GM19099 (cell line): Measurements from ENCODE around the gene IKZF1.
A peak's percentile ranks its signal among the peaks of the same experiment; 100 is the strongest.

ENCODE experiments used
- POLR2A ChIP-seq: IDR thresholded peaks from 3 replicates; pipeline ENCODE4 v1.6.1; 2011; ENCODE audit warnings: low read depth; ENCODE audit not compliant: insufficient read length; ENCODE audit errors: extremely low read depth

The IKZF1 gene

GRCh38 chr7:50304129-50304910 is at the start of gene IKZF1:
Gene IKZF1 (plus strand): TSS chr7:50304716. CDS start chr7:50319062, 14,346 bp downstream.
- no peak for TF ChIP-seq POLR2A

GRCh38 chr7:50261593-50261992 is 42.9 kb upstream of the IKZF1 start:
- TF ChIP-seq POLR2A, result no peak

DNA sequence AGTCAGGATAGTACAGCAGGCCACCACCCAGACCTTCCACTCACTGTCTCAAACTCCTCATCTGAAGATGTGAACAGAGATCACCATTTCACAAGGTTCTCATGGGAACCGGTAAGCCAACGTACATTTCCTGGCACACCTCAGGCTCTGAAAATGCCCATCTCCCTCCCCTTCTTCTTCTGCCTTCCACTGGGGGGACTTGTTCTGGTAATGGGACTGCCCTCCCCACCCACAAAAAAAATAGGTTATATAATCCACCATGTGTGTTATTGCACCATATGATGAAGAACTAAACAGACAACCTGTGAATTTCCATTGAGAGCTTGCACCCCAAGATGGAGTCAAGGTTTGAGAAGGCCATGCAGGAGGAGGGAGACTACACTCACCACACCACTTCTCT is 42.1 kb upstream of the IKZF1 start:
- TF ChIP-seq POLR2A, result no peak

DNA sequence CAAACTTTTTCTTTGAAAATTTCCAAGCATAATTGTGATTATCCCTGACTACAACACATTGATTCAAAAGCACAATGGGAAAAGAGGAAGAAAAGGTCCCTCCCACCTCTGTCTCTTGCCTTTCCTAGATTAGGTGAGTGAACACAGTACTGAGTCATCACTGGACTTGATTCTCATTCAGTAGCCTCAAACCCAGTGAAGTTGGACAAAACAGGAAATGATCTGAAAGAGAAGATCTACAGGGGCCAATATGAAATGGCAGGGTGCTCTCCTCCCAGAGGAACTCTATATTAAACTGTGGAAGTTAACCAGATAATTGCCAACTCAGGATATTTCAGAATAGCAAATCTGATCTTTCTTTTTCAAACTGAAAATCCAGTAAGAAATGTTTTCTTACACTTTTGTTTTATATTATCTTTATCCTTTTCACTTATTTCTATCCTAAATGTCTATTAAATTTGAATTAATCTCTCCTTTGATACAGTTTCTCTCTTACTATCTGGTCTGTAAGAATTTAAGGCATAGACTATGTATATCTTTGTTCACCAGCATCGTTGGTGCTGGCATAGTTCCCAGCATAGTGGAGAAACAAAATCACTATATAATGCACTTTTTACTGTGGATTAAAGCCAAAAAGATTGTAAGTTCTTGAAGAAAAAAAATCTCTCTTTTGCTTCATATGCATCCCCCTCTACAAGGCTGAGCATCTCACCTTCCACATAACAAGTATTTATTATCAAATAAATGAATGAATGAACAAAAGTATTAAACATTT is 41.4 kb upstream of the IKZF1 start:
- TF ChIP-seq POLR2A, result no peak

DNA sequence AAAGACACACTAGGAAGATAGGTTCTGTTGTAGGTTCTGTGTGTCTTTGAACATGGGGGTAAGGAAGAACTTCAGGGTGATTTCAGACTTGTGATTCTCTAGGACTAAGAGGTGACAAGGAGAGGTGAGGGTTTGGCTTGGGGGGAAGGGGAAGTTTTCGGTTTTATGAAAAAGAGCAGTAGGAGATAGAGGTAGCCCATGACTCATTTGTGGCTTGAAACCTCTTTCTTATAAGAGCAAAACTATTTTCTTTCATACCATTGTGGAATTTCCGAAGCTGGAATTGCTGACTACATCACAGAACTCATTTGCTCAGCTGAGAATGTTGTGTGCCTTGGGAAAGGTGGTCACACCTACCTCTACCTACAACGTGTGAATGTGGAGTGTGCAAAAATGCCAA is 39.6 kb upstream of the IKZF1 start:
- no peak for TF ChIP-seq POLR2A

DNA sequence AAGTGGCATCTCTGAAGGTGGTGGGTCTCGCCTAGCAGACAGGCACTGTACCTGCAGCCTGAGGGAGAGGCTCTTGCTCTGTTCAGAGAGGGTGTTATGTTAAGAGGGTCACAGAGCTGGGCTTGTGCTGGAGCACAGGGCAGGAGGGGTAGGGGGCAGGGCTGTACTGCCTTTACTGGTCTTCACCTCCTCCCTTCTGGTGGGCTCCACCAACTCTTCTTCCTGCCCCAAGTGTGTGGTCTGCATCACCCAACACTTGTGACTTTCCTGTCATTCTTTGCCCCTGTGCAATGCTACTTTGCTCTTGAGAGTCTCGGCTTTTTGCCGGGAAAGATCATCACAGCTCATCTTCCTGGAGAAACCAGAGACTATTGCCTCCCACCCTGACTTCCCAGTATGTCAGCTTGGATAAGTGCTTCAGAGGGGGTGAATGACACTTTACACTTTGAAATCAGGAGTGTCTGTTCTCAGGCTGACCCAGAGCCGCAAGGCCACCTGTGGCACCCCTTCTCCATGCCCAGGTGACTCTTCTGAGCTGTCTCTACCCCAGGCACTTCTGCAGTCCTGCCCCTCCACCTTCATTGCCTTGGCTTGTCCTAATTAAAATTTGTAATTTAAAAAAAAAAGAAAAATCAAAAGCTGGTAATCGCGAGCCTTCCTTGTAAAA is 38.4 kb upstream of the IKZF1 start:
- TF ChIP-seq POLR2A, result no peak

DNA sequence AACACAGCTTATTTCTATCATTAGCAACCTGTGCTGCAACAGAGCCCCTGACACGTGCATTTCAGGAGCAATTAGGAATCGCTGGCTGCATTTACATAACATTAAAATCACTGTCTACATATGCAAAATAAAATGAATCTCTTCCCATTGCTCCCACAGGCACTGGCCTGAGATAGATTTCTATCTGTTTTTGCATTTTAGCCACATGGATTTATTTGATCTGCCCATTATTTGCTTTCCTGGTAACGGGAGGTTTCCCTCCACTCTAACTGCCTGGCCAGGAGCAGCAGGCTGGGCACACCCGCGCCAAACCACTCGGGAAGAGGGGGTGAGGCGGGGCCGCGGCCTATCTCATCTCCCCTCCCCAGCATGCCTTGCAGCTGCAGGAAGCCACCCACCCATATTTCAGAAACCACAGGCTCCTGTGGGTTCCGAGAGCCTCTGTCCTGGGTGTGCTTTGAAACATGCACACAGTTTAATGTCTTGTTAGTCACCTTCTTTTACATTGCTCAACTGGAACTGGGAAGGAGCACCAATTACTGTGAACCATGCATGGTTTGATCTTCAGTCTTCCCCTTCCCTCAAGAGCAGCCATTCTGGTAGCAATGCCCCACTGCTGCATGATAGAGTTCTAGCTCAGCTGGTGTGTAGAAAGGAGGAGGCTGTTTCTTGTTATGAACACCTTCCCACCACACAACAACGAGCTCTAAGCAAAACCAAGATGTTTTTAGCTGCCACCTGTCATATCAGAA is 37.7 kb upstream of the IKZF1 start:
- peak; percentile 37 for TF ChIP-seq POLR2A

DNA sequence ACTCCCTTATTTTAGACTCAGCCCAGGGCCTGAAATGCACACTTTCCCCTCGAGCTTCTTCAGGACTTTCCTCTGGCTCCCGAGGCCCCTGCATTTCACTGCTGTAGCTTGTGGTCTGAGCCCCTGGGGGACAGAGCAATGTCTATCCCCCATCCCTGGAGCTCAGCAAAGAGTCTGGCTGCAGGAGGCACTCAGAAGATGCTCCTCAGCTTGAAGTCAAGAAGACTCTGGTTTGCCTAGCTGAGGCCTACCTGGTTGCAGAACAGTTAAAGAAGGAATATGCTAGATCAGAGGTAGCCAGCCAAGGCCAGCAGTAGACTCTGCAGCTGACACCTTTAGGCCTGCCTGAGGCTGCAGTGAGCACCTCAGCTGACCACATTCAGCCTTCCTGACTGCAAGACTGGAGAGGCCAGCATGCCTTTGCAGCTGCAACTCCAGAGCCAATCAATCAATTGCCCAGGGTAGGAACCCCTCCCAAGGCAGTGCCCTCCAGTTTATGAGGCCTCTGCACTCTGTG is 36.9 kb upstream of the IKZF1 start:
- no peak for TF ChIP-seq POLR2A

DNA sequence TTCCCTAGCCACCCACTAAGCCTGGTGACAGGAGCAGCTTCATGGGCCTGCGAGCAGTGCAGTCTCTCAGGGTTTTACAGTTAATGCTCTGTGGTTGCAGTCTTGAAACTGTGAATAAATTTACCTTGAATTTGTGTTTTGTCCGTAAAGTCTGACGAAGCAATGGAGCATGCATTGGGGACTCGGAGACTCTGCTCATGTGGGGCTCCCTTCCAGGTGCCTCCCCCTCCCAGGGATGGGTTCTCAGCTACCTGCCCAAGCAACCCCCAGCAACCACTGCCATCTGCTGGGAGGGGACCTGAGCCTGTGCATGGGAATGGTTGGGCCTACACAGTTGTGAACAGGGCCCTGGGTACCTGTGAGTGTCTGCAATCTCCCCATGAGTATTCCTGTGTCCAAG is 36.3 kb upstream of the IKZF1 start:
- TF ChIP-seq POLR2A, result no peak

DNA sequence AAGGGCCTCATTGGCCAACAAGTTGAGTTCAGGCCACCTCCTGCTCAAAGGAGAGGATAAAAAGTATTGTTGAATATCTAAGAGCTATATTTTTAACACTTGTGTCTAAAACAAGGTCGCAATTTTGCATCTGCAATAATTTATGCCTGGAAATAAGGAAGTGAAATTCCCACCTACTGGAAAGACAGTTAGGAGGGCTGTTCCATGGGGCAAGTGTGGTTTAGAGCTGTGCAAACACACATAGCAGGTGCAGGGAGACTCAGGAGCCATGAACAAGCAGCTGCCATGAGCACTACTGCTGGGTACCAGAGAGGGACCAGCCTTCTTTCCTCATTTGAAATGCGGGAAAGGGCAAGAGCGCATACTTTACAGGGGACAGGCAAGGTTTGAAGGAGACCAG is 35.5 kb upstream of the IKZF1 start:
- TF ChIP-seq POLR2A, result no peak

GRCh38 chr7:50270531-50271018 is 33.9 kb upstream of the IKZF1 start:
- no peak for TF ChIP-seq POLR2A

- TF ChIP-seq POLR2A, result no peak
Observed at GRCh38 chr7:50272808-50273207, 31.7 kb upstream of the IKZF1 start.

GRCh38 chr7:50273301-50273700 is 31.2 kb upstream of the IKZF1 start:
- TF ChIP-seq POLR2A, result no peak

DNA sequence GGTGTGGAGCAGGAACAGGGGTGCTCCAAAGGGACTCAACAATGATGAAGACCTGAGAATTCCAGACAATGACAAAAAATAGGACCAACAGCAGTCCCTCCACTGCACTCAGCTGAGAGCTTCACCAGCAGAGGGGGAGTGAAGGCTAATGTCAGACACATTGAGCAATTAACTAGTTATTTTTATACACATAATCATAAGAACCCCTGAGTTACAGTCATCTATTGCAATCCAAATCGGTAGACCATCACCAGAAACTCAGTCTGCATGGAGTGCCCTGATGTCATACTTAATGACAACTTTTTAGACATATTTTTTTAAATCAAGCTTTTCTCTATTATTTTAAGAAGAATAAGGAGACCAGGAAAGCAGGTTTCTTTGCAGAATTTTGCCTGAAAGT is 30.6 kb upstream of the IKZF1 start:
- TF ChIP-seq POLR2A, result no peak

GRCh38 chr7:50274361-50274760 is 30.2 kb upstream of the IKZF1 start:
- TF ChIP-seq POLR2A, result no peak
